Smooth muscle cell (in vitro differentiated cells): ENCODE results near the gene RNF214. TPM values are rescaled to one million over a fixed set of nuclear protein-coding genes. Genes with fewer than 3 reads are reported as not detected.

Source experiments
- DNase-seq: peaks from one replicate; lab custom pipeline; 2025; ENCODE audit not compliant: unreplicated experiment; lab: John Stamatoyannopoulos, UW
- H2AFZ ChIP-seq: fragments of 200-600 bp; sonication (generic); 2 replicates; pipeline ENCODE4 v1.6.0; 2016; ENCODE audit warnings: antibody characterized with exemption, low read depth, mild to moderate bottlenecking
- H3F3A ChIP-seq: fragments of 200-600 bp; sonication (generic); 2 replicates; pipeline ENCODE4 v1.6.0; 2017; ENCODE audit warnings: antibody characterized with exemption, low read depth
- H3K27ac ChIP-seq: fragments of 200-600 bp; sonication (generic); 2 replicates; pipeline ENCODE4 v1.5.1; 2016; ENCODE audit warnings: low read depth, mild to moderate bottlenecking
- H3K27me3 ChIP-seq: fragments of 200-600 bp; sonication (generic); 2 replicates; pipeline ENCODE4 v1.6.1; 2016; ENCODE audit warnings: low read depth, mild to moderate bottlenecking
- H3K36me3 ChIP-seq: fragments of 200-600 bp; sonication (generic); 2 replicates; pipeline ENCODE4 v1.5.1; 2016; ENCODE audit warnings: low read depth
- H3K4me1 ChIP-seq: fragments of 200-600 bp; sonication (generic); 2 replicates; pipeline ENCODE4 v1.5.1; 2016; ENCODE audit warnings: low read depth
- H3K4me2 ChIP-seq: fragments of 200-600 bp; sonication (generic); 2 replicates; pipeline ENCODE4 v1.6.0; 2016; ENCODE audit warnings: mild to moderate bottlenecking
- H3K4me3 ChIP-seq: fragments of 200-600 bp; sonication (generic); 2 replicates; pipeline ENCODE4 v1.5.1; 2016; ENCODE audit warnings: mild to moderate bottlenecking
- H3K79me2 ChIP-seq: fragments of 200-600 bp; sonication (generic); 2 replicates; pipeline ENCODE4 v1.6.0; 2016; ENCODE audit warnings: low read depth, mild to moderate bottlenecking
- H3K9ac ChIP-seq: fragments of 200-600 bp; sonication (generic); 2 replicates; pipeline ENCODE4 v1.6.0; 2016; ENCODE audit warnings: low read depth
- H3K9me3 ChIP-seq: fragments of 200-600 bp; sonication (generic); replicated peaks from 2 replicates; pipeline ENCODE4 v1.5.1; 2016; ENCODE audit warnings: low read depth
- H4K20me1 ChIP-seq: fragments of 200-600 bp; sonication (generic); 2 replicates; pipeline ENCODE4 v1.6.0; 2016; ENCODE audit warnings: low read depth
- WGBS: methylation state at CpG from one replicate; pipeline ENCODE4 v1.1.7; 2016; ENCODE audit warnings: low lambda C conversion rate; 5-methylcytosine and 5-hydroxymethylcytosine counted together
- polyA plus RNA-seq: library from polyadenylated mRNA; unstranded; fragments of >200 nt; fragmentation: Nextera tagmentation; extraction: Ambion mirVana; gene quantifications from 2 replicates; pipeline ENCODE4 v1.2.1, GENCODE V29; 2016
- total RNA-seq: library from RNA; depleted of rRNA; stranded (reverse); fragments of >200 nt; gene quantifications from 2 replicates; pipeline ENCODE4 v1.2.3, GENCODE V29; 2014
- TF ChIP-seq, protein P1 (sequence below): fragments of 200-600 bp; sonication (generic); IDR thresholded peaks from 2 replicates; pipeline ENCODE4 v1.5.1; 2017; ENCODE audit warnings: borderline replicate concordance, mild to moderate bottlenecking, antibody characterized with exemption; ENCODE audit not compliant: insufficient read depth, poor library complexity, severe bottlenecking

RNF214 gene
- total and polyA plus RNA-seq, 2 experiments from 2014 or later, result 10.9 to 15.8 TPM

DNA sequence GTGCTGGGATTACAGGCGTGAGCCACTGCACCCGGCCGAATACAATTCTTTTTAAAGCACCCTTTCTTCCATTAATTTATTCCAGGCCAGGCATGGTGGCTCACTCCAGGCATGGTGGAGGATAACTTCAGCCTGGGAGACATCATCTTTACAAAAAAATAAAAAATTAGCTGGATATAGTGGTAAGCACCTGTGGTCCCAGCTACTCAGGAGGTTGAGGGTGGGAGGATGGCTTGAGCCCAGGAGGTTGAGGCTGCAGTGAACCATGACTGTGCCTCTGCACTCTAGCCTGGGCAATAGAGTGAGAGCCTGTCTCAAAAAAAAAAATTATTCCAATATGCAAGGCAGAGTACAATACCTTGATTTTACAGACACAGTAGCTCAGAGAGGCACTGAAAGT, 21.9 kb upstream of the RNF214 start:
- no peak overlapping the region for H3K4me3 ChIP-seq
- no peaks in the 10 kb centered on the region for H3F3A ChIP-seq
- H3K36me3 ChIP-seq, result peaks cover 4% of the 10 kb centered on the region
- 98% methylated on average over 3 of the region's 3 CpGs for WGBS
- no peak overlapping the region for H3K4me2 ChIP-seq
- no peak overlapping the region for H2AFZ ChIP-seq
- no peaks in the 10 kb centered on the region for H3K79me2 ChIP-seq
- DNase-seq, result no peak
- no peaks in the 10 kb centered on the region for H3K27me3 ChIP-seq
- H3K9ac ChIP-seq, result no peak overlapping the region
- no peaks in the 10 kb centered on the region for H4K20me1 ChIP-seq
- H3K4me1 ChIP-seq, result no peaks in the 10 kb centered on the region
- H3K9me3 ChIP-seq, result no peaks in the 10 kb centered on the region
- TF ChIP-seq, protein P1, sequence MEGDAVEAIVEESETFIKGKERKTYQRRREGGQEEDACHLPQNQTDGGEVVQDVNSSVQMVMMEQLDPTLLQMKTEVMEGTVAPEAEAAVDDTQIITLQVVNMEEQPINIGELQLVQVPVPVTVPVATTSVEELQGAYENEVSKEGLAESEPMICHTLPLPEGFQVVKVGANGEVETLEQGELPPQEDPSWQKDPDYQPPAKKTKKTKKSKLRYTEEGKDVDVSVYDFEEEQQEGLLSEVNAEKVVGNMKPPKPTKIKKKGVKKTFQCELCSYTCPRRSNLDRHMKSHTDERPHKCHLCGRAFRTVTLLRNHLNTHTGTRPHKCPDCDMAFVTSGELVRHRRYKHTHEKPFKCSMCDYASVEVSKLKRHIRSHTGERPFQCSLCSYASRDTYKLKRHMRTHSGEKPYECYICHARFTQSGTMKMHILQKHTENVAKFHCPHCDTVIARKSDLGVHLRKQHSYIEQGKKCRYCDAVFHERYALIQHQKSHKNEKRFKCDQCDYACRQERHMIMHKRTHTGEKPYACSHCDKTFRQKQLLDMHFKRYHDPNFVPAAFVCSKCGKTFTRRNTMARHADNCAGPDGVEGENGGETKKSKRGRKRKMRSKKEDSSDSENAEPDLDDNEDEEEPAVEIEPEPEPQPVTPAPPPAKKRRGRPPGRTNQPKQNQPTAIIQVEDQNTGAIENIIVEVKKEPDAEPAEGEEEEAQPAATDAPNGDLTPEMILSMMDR, result no peak
- H3K27ac ChIP-seq, result no peak overlapping the region

DNA sequence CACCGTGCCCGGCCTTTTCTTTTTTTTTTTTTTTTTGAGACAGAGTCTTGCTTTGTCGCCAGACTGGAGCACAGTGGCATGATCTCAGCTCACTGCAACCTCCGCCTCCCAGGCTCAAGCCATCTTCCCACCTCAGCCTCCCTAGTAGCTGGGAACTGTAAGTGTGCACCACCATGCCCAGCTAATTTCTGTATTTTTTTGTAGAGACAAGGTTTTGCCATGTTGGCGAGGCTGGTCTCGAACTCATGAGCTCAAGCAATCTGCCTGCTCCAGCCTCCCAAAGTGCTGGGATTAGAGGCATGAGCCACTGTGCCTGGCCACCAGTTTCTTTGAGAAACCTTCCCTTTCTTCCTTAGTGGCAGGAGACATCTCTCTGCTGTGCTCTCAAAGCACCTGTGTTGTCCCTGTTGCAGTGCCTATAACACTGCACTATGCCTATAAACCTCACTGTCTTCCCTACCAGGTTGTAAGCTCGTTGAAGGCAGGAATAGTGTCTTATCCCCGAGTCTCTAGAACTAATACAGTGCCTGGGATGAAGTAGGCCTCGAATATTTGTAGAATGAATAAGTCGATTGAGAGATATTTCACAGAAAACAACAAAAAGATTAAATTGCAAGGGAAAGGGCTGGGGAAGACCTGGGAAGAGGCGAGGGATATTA, 19.6 kb upstream of the RNF214 start:
- H3K4me2 ChIP-seq, result no peak overlapping the region
- whole genome bisulfite sequencing, result 97% methylated on average over 11 of the region's 11 CpGs
- no peaks in the 10 kb centered on the region for H3K4me1 ChIP-seq
- no peak overlapping the region for H3K9ac ChIP-seq
- no peaks in the 10 kb centered on the region for H4K20me1 ChIP-seq
- H3K36me3 ChIP-seq, result peaks cover 4% of the 10 kb centered on the region
- H3F3A ChIP-seq, result peaks cover 7% of the 10 kb centered on the region
- DNase-seq, result no peak
- H3K9me3 ChIP-seq, result no peaks in the 10 kb centered on the region
- H3K27ac ChIP-seq, result no peak overlapping the region
- no peaks in the 10 kb centered on the region for H3K27me3 ChIP-seq
- TF ChIP-seq, protein P1, result no peak
- no peak overlapping the region for H3K4me3 ChIP-seq
- H2AFZ ChIP-seq, result no peak overlapping the region
- H3K79me2 ChIP-seq, result no peaks in the 10 kb centered on the region

DNA sequence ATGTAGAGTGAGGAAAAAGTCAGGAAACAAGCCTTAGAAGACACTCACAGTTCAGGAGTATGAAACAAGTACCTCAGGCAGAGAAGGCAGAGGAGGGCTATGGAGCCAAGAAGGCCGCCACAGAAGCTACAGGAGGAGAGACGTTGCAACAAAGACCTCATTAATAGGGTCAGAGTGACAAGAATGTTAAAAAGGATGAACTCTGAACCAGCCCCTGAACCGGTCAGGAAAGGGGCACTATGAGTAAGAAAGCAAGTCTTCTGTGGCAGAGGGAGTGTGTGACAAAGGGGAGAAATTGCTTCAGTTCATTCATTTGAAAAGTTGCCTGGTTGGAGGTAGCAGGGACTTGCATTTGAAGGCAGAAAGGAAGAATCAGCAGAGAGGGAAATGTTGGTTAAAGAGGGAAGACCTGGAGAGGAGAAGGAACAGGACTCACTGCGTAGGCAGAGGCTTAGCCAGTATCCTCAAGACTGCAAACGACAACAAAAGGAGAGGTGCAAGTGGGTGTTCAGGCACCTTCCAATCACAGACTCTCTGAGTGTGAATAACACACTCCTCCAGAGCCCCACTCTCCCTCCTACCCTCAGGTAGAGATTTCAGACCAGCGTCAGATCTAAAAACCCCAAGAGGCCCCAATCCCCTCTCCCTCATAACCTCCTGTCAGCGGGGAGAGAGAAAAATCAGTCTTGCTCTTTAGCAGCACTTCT, 17.9 kb upstream of the RNF214 start:
- no peak overlapping the region for H3K9ac ChIP-seq
- H3K4me3 ChIP-seq, result no peak overlapping the region
- H4K20me1 ChIP-seq, result no peaks in the 10 kb centered on the region
- peaks cover 4% of the 10 kb centered on the region for H3K36me3 ChIP-seq
- TF ChIP-seq, protein P1, result no peak
- H3K4me1 ChIP-seq, result no peaks in the 10 kb centered on the region
- no peak overlapping the region for H3K4me2 ChIP-seq
- H2AFZ ChIP-seq, result no peak overlapping the region
- H3K79me2 ChIP-seq, result no peaks in the 10 kb centered on the region
- 92% methylated on average over 7 of the region's 7 CpGs for WGBS
- no peaks in the 10 kb centered on the region for H3K27me3 ChIP-seq
- H3F3A ChIP-seq, result peaks cover 10% of the 10 kb centered on the region
- no peak overlapping the region for H3K27ac ChIP-seq
- H3K9me3 ChIP-seq, result no peaks in the 10 kb centered on the region
- no peak for DNase-seq
